EL (cell line): ENCODE measurements around the gene MYOCOS.
"Not testable (repeated sequence)": the region's sequence is repeated elsewhere in the genome, so short reads cannot be mapped to it uniquely, and the experiment has no call there.

Experiments
- DNase-seq: peaks from one replicate; pipeline ENCODE4 v3.0.0-alpha.2; 2016

MYOCOS gene

DNA sequence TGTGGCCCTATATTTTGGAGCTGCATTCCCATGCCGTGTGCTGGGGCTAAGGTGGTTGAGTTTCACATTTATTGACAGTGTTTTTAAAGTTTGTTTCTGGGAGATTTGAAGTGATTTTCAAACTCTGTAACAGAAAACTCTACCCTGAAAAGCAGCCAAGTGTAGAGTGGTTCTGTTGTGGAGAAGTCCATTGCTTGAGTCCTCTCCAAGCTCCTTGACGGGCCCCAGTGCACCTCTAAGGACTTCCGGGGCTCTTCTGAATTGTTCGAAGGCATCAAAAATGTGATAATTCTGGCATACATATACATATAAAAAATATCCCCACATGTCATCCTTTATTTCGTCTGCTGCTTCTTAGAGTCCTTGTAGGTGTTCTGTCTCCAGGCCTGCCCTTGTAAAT lies 5.0 kb downstream of the MYOCOS start:
- no peak for DNase-seq

DNA sequence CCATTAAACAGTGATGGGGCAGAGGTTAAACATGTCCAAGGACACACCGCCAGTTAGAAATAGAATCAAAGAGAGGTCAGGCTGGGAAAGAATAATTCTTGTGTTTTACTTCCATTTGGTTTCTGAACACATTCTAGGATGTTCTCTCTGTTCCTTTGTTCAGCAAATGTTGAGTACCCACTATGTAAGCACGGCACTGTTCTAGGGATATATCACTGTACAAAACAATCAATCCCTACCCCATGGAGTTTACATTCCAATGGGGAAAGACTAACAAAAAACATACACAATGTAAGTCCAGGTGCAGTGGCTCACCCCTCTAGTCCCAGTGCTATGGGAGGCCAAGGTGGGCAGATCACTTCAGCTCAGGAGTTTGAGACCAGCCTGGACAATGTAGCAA lies 6.2 kb downstream of the MYOCOS start:
- DNase-seq = no peak

DNA sequence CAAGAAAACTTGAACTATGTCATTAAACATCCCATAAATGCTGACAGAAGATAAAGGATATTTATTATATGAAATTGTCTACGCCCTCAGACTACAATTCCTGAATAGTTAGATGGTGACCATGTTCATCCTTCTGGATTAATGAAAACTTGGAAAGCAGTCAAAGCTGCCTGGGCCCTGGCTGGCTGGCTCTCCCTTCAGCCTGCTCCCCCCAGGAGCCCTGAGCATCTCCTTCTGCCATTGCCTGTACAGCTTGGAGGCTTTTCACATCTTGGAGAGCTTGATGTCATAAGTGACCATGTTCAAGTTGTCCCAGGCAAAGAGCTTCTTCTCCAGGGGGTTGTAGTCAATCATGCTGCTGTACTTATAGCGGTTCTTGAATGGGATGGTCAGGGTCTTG lies 13.6 kb downstream of the MYOCOS start:
- DNase-seq = no peak

DNA sequence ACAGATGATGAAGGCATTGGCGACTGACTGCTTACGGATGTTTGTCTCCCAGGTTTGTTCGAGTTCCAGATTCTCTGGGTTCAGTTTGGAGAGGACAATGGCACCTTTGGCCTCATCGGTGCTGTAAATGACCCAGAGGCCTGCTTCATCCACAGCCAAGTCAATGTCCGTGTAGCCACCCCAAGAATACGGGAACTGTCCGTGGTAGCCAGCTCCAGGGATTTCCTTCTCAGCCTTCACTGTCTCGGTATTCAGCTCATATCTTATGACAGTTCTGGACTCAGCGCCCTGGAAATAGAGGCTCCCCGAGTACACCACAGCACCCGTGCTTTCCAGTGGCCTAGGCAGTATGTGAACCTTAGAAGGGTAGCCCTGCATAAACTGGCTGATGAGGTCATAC lies 14.1 kb downstream of the MYOCOS start:
- peak; percentile 2 for DNase-seq

DNA sequence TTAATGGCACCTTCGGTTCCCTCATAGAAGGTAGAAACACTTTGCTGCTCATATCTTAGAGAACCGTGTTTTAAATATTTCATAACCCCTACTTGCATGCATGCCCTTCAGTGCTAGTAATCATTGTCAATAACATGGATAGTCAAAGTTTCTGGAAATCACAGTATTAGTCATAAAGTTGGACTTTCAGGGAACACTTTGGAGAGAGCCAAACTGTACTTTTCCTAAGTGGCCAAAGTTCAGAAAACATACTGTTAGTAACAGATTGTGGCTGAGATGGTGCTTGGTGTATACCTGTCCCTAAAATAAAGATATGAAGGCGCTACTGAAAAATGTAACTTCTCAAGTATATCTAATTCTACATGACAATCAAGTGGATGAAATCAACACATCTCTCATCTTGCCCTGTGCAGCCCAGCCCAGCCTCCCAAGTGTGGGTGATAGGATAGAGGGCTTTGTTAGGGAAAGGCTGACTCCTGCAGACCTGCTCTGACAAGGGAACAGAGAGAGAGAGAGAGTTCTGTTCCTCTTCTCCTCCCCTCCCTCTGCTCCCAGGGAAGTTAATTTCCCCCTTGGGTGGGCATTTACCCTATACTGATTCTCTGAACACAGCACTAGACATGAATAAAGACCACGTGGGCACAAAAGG lies 16.0 kb downstream of the MYOCOS start:
- no peak for DNase-seq

DNA sequence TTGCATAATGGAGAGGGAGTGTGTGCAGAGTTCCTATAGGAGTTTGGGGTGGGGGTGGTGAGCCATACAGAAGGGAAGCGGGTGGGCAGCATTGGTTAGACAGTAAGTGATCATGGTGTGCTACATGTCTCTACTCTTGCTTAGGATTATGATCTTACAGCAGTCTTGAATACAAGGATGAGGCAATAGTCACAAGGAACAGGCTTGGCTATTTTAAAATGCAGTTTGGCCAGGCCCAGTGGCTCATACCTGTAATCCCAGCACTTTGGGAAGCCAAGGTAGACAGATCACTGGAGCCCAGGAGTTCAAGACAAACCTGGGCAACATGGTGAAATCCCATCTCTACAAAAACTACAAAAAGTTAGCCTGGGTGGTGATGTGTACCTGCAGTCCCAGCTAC lies 18.2 kb downstream of the MYOCOS start:
- DNase-seq = no peak

DNA sequence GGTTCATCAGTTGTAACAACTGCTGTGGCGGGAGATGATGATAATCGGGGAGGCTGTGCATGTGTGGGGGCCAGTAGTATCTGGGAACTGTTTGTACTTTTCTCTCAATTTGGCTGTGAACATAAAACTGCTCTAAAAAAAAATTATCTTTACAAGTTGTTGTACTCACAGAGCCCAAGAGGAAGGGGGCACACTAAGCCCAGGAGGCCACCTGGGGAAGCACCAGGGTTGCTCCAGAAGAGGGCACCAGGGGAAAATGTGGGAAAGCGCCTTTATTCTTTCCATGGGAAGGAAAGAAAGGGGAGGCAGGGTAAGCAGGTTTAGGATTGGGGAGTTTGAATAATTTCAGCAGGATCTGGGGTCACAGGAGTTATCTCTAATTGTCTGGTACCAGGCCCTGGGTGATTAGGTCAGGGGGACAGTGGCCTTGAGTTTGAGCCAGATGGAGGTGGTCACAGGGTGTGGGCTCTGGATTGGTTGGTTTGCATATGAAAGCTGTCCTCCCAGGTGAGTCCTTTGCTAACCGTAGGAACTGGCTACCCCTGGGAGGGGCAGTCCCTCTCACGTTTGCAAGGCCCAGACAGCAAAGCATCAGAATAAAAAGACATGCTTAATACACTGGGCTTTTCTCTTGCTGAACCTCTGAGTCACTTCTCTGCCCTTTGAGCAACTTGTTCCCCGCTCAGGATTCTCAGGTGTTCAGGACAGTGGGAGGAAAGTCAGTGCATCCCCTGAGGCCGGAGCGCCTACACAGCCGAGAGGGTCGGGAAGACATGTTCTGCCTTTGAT lies 19.2 kb downstream of the MYOCOS start:
- DNase-seq = no peak

DNA sequence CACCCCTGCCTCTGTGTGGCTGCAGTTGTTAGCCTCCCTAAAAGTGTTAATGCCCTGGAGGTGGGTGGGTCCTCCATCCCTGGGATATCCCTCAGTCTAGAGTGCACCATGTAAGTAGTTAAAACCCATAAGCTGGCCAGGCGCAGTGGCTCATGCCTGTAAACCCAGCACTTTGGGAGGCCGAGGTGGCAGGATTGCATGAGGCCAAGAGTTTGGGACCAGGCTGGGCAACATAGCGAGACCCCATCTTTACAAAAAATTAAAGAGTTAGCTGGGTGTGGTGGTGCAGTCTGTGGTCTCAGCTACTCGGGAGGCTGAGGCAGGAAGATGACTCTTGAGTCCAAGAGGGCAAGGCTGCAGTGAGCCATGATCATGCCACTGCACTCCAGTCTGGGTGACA lies 20.2 kb downstream of the MYOCOS start:
- DNase-seq = no peak

DNA sequence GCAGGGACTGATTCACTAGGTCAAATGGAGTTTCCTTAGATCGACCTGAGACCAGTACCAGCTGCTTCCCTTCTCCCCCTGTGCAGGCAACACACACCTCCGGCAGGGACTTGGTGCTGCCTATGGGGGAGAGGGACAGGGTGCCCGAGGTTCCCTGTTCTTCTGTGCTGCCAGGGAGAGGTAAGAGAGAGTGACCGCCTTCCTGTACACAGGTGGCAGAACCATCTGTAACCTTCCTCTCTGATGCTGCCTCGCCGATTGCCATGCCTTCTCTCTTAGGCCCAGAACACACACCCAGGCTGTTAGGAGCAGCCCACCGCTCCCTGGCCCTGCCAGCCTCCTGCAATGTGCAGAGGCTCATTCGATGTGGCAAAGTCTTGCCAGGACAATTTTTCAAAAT lies 21.1 kb downstream of the MYOCOS start:
- no peak for DNase-seq

DNA sequence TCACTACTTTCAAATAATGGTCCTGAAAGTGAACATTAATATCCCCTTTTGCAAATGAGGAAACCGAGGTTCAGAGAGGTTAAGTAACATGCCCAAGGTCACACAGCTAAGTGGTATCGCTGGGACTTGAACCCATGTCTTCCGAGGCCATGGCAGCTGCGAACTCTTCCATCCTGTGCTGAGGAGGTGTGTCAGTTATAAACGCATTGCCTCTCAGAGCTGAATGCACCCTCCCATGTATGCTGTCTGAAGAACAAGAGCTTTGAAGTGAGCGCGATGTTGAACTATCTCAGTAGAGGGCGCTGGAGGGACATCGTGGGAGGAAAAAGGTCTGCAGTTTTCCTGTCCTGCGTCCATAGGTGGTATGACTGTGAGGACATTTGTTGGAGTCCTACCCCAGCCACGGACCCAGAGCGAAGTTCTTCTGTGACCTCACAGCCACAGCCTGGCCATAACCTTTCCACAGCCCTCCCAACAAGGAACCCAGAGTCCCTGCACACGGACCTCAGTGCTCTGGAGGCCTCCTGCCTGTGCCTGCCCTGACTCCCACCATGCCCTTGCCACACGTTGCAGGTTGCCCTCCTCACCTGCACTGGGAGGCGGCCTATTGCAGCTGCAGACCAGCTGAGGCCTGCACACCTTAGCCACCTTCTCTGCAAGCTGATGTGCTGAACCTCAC lies 22.9 kb downstream of the MYOCOS start:
- DNase-seq = peak; percentile 85

DNA sequence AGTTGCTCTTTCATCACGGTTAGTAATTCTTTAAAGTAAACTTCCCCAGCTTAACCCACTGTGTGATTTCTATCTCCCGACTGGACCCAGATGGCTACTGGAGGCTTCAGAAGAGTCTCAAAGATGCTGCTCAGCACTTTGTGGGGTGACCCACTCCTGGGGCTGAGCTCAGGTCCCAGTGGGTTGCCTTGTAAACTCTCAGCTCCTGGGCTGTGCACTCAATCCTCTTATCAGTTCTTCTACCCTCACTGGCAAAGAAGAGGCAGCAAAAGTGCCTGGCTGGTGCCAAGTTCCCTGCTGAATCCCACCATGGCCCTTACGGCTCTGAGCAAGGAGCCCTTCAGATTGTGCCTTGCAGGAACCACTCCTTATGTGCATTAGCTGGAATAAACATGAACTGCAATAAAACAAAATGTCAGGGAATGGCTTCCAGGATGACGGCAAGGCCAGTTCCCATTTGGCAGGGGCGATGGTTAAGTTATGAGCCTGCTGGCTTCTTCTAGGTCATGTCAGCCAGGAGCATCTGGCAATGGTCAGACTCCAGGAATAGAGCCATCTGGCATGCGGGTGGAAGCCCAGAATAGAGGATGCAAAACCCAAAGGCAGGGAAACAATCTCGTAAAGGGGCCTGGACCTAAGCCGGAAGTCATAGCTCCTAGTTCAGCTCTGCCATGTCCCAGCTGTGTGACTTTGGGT lies 23.7 kb downstream of the MYOCOS start:
- DNase-seq = no peak

DNA sequence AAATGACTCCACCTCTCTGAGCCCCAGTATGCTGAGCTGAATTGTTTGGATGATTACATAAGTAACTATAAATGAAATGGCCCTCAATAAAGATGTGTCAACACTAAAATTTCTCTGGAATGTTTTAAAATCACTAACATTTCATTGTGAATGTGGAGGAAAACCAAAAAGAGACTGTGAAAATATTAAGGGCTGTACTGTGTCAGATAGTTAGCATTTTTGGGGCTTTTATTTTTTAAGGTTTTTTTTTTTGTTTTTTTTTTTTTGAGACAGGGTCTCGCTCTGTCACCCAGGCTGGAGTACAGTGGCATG lies 24.2 kb downstream of the MYOCOS start:
- DNase-seq = peak; percentile 38

DNA sequence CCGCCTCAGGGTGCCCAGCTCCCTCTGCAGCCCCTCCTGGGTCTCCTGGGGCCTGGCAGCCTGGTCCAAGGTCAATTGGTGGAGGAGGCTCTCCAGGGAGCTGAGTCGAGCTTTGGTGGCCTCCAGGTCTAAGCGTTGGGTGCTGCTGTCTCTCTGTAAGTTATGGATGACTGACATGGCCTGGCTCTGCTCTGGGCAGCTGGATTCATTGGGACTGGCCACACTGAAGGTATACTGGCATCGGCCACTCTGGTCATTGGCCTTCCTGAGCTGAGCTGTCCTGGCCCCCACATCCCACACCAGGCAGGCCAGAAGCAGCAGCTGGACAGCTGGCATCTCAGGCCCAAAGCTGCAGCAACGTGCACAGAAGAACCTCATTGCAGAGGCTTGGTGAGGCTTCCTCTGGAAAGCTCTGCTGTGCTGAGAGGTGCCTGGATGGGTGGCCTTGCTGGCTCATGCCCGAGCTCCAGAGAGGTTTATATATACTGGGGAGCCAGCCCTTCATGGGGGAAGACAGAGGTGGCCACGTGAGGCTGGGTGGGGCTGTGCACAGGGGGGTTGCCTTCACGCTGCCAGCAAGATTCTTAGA lies 30.3 kb downstream of the MYOCOS start, which contains the start of gene MYOC:
TSS of gene MYOC (minus strand) at position 455 of the 589 bp plus-strand sequence. CDS start at position 378, 77 bp downstream.
- no peak for DNase-seq

DNA sequence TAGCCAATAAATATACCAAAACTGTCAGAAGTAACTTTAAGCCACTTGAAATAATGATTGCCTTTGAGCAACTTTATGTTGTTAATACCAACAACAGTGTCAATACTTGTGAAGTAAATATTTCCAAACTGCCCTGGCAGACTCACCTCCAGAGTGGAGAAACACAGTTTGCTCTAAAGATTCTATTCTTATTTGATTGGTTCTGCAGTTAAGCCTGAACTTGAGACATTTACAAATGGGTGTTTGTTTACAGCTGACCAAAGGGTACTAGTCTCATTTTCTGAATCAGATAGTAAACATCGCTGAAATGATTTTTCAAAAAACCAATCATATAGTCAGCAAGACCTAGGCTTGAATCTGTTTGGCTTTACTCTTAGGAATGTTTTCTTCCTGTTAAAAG lies 31.8 kb downstream of the MYOCOS start:
- no peak for DNase-seq

DNA sequence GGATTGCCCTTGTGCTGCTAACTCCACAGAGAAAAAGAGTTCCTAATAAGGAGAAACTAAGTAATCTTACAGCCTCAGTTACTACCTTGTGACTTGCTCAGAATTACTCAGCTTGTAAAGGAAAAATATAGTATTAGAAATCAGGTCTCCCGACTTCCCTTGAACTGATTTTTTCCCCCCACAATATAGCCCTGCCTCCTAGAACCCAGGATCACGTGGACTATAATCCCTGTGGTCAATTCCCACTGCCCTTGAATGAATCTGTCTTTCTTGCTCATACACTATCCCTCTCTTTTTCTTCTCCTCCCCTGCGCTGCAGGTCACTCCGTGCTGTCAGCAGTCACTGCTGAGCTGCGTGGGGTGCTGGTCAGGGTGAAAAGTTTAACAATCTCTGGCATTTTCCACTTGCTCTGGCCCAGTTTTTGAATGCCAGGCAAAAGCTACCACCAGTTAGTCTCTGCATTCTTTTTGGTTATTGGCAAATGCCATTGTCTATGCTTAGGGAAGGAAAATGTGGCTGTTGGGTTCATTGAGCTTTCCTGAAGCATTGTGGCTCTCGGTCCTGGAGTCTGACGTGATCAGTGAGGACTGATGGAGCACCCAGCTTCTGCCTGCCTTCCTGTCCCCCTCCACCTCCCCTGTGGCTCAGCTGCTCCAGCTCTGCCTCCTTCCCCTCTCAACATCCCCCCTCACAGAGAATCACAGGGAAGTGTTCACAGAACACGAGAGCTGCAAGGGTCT lies 32.3 kb downstream of the MYOCOS start:
- DNase-seq = no peak

DNA sequence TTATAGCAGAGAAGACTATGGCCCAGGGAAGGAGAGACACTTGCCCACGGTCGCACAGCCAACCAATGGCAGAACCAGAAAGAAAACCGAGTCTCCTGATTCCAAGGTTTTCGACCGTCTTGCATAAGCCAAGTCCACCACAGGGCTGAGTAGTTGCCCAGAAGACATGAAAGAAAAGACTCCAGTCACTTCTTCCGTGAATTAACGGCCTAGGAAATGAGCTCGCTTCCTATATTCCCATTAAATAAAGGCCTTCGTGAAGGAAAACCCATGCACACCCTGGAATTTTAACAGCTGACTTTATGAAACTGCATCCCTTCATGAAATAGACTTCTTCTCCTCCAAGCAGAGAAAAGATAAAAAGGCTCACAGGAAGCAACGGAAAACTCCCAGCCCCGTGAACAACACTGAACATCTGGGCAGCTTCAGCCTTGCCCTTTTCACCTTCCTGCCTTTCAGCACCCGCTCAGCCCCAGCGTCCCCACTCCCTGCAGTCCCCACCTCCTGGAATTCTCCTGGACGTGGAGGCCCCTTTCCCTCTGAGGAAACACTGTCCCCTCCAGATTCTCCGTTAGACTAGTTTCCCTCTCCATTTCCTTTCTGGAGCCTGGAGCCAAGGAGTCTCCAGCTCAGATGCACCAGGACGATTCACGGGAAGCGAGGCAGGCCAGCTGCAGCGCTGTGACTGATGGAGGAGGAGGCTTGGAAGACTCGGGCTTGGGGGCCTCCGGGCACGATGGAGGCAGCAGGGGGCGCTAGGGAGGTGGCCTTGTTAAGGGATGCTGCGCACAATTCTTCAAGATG lies 33.1 kb downstream of the MYOCOS start:
- peak; percentile 59 for DNase-seq

DNA sequence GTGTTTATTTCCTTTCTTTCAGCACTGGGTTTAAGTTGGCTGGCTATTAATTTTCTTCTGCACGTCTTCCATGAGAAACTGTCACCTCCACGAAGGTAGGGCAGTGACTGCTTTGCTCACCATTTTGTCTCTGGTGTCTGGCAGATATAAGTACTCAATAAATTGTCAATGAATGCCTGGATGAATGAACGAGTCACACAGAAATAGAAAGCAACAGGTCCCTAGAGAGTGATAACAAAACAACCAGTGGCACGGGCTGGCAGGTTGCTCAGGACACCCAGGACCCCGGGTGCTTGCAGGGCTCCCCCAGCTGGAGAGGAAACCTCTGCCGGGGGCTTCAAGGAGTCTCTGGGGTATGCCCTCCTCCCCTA lies 33.7 kb downstream of the MYOCOS start:
- no peak for DNase-seq

DNA sequence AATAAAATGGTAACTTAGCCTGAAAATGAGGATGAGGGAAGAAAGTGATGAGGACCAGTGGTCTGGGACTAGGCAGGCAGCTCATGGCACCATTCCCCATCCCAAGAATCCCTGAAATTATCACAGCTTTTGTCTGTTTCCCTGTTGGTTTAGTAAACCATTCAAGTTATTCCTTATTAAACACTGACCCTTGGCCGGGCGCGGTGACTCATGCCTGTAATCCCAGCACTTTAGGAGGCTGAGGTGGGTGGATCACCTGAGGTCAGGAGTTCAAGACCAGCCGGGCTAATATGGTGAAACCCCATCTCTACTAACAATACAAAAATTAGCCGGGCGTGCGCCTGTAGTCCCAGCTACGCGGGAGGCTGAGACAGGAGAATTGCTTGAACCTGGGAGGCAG lies 34.2 kb downstream of the MYOCOS start:
- not testable (repeated sequence) for DNase-seq

DNA sequence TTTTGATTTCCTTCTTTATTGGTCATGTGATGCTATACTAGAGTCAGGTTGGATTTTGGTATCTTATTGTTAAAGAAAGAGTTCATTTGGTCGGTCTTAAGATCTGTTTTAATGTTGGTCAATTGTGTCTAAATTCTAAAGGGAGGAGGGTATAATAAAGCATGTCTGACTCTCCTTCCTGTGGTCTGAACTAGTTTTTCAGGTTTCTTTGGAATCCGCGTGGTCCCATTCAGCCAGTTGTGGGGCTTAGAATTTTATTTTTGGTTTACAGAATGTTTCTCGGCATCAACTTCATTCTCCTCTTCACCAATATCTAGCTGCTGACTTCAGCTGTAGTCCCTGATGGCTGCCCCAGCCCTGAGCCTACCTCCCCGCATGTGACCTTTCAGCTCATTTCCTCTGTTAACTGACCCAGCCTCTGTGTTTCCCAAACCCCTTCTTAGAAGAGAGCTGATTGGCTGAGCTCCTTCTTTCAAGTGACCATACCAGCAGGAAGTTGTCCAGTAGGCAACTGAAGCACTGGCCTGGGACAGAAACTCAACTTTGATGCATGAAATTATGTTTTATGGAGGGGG lies 39.1 kb downstream of the MYOCOS start:
- DNase-seq = no peak

DNA sequence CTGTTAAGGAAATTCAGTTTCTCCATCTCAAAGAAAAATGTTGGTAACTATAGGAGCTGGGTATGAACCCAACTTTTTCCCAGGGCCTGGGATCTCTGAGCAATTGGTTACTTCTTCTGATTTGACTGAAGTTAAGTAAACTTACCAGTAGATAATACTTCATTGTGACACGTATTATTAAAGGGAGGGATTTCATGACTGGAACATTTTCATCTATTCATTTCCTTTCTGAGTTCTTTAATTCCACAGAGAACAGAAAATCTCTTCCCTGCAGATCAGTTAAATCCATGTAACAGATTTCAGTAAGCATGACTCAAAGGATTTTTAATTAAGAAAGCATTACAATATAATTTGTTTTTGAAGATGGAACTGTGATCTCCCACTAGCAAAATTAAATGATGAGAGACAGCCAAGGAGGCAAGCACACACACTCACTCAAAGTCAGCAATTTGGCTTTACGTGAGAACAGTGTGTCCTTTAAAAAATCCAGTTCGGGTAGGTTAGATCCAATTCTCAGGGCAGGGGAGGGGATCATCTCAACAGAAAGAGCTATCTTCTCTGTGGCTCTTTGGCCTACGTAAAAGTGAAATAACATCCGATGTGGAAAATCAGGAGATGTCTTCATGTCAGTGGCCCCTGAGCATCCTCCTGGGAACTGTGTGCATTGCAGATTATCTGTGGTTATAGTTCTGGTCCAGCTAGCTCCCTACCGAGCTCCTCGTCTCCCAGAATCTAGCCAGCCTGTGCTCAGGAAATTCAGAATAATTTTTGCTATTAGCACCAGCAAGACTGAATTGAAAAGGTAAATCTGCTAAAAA lies 41.2 kb downstream of the MYOCOS start:
- DNase-seq = no peak
